GM12892 (cell line): Measurements from ENCODE around the gene MSH2.

Source experiments
- POLR2A ChIP-seq: IDR thresholded peaks from 2 replicates; pipeline ENCODE4 v1.6.1; 2011; ENCODE audit warnings: low read depth, low read length, control low read depth
- POLR2AphosphoS5 ChIP-seq: IDR thresholded peaks from 2 replicates; pipeline ENCODE4 v1.6.1; 2011; ENCODE audit warnings: low read depth, low read length, control low read depth
- TAF1 ChIP-seq: IDR thresholded peaks from 2 replicates; pipeline ENCODE4 v1.6.1; 2011; ENCODE audit warnings: low read depth, mild to moderate bottlenecking, control low read depth, low read length, borderline replicate concordance

DNA sequence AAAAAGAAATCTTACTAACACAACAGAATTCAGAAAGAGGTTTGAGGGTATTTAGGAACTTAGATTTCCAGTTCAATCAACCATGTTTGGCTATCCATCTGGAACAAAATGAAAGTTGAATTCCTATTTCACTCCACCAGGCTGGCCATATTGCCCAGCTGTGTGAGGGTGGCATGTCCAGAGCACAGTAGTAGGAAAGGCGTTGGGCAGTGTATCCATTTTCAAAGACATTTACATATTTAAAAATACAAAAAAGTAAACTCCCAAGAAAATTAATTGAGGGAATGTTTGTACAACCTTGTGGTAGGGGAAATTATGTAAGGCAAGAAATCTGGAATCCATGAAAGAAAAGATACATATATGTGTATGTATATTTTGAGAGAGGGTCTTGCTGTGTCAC lies 21.5 kb upstream of the MSH2 start:
- no peak for TF ChIP-seq POLR2A
- no peak for TF ChIP-seq TAF1
- TF ChIP-seq POLR2AphosphoS5 = no peak
